GM18909 (cell line): ENCODE data around the gene TRMT11.
"Not testable (repeated sequence)": the region's sequence is repeated elsewhere in the genome, so short reads cannot be mapped to it uniquely, and the experiment has no call there.

Experiments
- ATAC-seq: cut with Tn5 transposase; IDR thresholded peaks from one replicate; pipeline ENCODE4 v1.9.1; 2021; ENCODE audit warnings: mild to moderate bottlenecking; ENCODE audit not compliant: unreplicated experiment, poor library complexity

TRMT11 gene

DNA sequence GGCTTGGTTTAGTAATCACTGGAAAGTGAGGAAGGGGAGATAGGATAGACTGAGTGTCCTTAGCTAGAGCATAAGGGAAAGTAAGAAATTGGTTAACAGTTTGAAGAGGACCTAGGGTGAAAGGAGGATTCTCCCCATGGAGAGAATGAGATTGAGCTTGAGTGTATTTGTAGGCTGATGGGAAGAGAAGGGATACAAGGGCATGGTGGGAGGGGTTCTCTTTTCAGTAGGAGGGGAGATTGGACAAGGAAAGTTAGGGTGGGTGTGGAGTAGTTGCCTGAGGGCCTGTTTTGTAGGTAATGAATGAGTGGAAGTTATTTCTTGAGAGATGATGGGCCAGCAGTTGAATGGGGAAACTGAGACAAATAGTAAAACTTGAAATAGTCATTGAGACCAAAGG is 1.9 kb downstream of the TRMT11 start:
- ATAC-seq, result no peak

DNA sequence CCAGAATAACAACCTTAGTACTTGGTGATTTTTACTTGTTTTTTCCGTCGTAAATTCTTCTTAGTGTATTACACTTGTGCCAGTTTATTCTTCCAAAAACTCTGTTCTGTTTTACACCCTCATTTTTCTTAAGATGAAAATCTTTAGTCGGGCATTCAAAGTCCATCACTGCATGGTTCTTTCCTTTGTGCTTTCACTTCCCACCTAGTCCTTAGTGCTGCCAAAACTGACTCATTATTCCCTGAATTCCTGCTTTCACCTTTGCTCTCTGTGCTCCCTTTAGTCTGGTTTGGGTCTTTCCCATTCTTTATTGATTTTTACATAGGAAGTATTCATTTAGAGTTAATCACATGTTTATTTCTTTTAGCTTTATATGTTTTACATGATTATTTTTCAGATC is 3.3 kb downstream of the TRMT11 start:
- no peak for ATAC-seq

- ATAC-seq, result no peak
Observed at GRCh38 chr6:125991653-125992052, 5.3 kb downstream of the TRMT11 start.

DNA sequence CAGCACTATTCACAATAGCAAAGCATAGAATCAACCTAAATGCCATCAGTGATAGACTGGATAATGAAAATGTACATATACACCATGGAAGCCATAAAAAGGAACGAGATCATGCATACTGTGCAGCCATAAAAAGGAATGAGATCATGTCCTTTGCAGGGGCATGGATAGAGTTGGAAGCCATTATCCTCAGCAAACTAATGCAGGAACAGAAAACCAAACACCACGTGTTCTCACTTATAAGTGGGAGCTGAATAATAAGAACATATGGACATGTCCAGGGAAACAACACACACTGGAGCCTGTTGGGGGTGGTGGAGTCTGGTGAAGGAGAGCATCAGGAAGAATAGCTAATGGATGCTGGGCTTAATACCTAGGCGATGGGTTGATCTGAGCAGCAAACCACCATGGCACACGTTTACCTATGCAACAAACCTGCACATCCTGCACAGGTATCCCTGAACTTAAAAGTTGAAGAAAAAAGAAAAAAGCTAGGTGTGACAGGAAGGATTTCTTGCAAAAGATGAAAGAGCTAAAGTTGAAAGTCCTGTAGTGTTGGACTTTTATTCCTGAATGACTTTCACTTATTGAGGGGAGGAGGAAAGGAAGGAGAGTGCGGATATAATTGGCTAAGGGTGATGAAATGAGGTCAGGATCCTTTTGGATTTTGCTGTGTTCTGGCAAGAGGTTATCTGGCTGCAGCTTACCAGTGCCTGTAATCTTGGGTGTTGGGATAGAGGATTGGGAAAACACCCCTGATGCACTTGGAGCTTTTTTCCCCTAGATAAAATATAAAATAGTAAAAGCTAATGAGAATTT is 8.5 kb downstream of the TRMT11 start:
- ATAC-seq, result no peak

DNA sequence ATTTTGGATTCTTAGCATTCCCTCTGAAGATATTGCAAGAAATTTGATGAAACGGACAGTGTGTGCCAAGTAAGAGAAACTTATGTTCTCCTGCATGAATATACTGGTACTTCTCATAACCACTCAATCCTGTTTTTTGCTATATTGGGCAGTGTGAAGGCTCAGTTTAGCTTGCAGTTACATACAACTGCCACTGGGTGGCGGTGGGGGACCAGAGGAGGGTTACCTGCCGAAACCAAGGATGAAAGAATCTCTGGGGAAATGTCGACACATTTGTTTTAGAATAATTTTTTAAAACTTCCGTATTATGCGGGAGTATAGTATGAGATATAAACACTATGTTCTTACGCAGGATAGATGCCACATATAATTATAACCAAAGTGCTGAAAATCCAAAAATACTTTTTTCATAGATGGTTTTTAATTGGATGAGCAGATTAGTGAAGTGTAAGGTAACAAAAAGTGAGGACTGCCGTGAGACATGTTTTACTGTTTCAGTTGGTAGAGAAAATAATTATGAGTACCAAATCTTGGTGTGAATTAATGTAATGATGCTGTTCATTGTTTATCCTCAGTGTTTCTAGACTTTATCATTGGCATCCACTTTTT is 9.7 kb downstream of the TRMT11 start:
- ATAC-seq, result peak; percentile 96

DNA sequence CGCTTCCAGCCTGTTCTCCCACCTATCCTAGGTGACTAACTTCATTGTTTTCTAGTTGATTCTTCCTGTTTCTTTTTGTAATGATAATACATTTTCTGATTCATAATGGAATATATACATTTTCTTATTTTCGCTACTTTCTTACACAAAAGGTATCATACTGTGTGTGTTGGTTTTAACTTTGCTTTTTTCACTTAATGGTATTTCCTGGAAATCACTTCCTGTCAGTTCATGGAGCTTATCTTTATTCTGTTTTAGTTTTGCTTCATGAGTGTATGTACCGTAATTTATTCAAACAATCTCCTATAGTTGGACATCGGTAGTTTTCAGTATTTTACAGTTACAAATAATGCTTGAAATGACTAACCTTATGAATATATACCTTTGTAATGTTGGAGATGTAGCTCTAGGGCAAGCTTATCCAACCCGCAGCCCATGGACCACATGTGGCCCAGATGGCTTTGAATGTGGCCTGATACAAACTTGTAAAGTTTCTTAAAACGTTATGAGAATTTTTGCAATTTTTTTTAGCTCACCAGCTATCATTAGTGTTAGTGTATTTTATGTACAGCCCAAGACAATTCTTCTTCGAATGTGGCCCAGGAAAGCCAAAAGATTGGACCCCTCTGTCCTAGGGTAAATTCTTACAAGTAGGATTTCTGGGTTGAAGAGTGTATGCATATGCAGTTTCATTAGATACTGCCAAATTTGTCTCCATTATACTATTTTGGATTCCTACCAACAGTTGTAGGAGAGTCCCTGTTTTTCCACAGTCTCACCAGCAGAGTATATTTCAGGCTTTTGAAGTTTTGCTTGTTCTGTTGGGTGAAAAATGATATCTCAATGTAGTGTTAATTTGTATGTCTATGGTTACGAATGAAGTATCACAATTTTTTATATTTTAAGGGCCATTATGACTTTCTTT is 16.7 kb downstream of the TRMT11 start:
- no peak for ATAC-seq

- no peak for ATAC-seq
Observed at GRCh38 chr6:126007800-126008199, 21.5 kb downstream of the TRMT11 start.

GRCh38 chr6:126010040-126010439 is 23.7 kb downstream of the TRMT11 start:
- ATAC-seq, result no peak

- ATAC-seq, result no peak
Observed at GRCh38 chr6:126015863-126016262, 29.5 kb downstream of the TRMT11 start.

DNA sequence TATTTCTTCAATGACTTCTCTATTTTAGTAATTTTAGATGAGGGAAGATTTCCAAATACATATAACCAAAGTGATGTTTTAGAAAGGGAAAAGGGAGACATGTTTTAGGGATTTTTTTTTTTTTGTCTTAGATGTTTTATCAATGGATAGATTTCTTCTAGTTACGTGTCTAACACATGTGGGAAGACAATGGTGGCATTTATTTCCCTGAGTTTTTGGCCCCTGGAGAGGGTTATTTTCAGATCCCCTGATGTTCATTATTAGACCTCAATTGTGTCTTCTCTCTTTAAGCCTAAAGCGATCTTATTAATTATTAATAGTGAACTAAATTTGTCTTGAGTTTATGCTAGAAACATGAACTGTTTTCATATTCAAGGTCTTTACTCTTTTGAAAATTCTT is 30.3 kb downstream of the TRMT11 start:
- no peak for ATAC-seq

GRCh38 chr6:126017668-126018067 is 31.3 kb downstream of the TRMT11 start:
- no peak for ATAC-seq

GRCh38 chr6:126020305-126021050 is 34.1 kb downstream of the TRMT11 start:
- ATAC-seq, result no peak

DNA sequence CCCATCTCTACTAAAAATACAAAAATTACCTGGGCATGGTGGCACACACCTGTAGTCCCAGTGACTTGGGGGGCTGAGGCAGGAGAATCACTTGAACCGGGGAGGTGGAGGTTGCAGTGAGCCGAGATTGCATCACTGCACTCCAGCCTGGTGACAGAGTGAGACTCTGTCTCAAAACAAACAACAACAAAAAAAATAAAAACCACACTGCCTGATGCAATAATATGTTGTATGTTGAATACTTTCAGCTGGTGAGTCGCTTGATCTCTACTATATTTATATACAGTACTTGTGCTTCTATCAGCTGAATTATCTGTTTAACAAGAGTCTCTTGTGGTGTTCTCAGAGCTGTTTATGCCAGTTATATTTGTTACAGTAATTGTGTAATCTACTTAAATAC is 37.1 kb downstream of the TRMT11 start:
- ATAC-seq, result not testable (repeated sequence)

- ATAC-seq, result no peak
Observed at GRCh38 chr6:126026001-126026400, 39.7 kb downstream of the TRMT11 start.

DNA sequence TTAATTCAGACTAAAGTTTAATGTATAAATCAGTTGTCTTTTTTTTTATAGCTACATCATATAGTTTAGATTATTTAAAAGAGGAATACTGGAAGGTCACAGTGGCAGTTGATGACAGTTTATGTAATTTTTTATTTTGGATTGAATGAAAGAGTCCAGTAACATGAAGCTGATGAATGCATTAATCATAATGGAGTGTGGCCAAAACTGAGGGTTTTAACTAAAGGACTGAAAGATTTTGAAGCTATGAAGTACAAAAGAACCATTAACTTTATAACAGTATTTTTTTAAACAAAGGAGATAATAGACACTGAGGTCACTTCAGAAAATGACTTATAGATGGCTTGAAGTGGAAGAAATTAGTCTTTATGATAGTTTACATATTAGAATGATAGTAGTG is 41.3 kb downstream of the TRMT11 start:
- no peak for ATAC-seq

GRCh38 chr6:126030045-126030444 is 43.7 kb downstream of the TRMT11 start:
- no peak for ATAC-seq

DNA sequence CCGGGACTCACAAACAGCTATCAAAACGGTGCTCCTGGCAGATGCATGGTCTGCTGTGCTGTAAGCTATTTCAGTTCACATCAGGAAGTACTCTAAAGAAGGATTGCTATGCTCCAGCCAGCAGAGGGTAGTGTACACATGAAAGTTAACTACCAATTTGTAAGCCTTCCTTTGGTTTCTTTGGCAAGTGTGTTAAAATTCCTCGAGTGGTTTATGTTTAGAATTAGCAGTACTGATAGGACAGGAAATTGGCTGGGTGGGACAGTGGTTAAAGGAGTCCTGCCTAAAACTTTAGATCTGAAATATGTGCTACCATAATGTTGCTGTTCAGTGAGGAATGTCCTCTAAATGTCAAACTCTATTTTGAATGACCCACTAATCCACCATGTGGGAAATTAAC is 47.4 kb downstream of the TRMT11 start:
- peak; percentile 84 for ATAC-seq

GRCh38 chr6:126034656-126035055 is 48.3 kb downstream of the TRMT11 start:
- ATAC-seq, result no peak

GRCh38 chr6:126035764-126036163 is 49.4 kb downstream of the TRMT11 start:
- no peak for ATAC-seq

GRCh38 chr6:126038234-126038633 is 51.9 kb downstream of the TRMT11 start:
- no peak for ATAC-seq
